ENCODE measurements around the gene CHKB. TPM values are rescaled to one million over a fixed set of nuclear protein-coding genes. Genes with fewer than 3 reads are reported as not detected.
A peak's percentile ranks its signal among the peaks of the same experiment; 100 is the strongest.

CHKB gene
- total RNA-seq, 1 donor from 2014 or later = 94.6 TPM

DNA sequence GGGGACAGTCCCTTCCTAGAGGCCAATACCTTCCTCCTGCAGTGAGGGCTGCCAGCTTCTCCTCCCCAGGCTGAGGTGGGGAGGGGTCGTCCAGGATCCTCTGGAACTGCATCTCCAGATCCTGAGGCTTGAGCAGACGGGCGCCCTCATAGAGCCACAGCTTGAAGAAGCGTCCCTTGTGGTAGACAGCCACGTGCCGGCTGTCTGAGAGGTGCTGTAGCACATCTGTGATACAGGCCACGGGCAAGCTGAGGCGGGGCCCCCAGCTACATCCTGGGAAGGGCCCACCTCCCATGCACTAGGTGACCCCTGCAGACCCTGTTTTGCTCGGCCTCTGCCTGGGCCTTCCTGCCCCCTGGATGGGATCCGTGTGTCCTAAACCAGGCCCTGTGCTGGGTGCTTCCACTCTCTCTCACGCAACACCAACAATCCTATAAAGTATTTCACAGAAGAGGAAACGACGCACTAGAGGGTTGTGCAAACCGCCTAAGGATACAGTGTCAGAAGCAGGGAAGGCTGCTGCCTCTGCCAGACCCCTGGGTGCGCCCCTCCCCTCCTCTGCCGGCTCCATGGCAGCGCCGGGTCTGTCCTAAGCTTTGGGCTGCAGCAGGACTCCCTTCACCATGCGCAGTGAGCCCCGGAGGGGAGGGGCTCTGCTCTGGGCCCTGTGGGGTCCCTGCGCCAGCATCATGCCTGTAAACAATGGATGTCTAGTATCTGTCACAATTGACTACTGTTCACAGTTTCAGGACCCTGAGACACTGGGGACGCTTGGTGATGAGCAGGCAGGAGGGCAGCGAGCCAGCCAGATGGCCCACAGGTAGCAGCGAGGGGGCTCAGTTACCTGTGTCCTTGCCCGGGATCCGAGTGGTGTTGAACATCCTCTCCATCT is 8.9 kb downstream of the CHKB start:
- Mint-ChIP-seq H3K4me3 (ENCODE audit: unreplicated experiment) (no peak overlapping the region), H3K9me3 (ENCODE audit: unreplicated experiment) (no peaks in the 10 kb centered on the region), H3K27ac (ENCODE audit: unreplicated experiment) (no peak overlapping the region), H3K36me3 (ENCODE audit: low read depth, unreplicated experiment) (peaks cover 29% of the 10 kb centered on the region), H3K4me1 (ENCODE audit: unreplicated experiment) (no peaks in the 10 kb centered on the region), H3K27me3 (ENCODE audit: unreplicated experiment) (peaks cover 12% of the 10 kb centered on the region)
- DNase-seq (ENCODE audit: low spot score) = no peak
- TF ChIP-seq, protein P1, sequence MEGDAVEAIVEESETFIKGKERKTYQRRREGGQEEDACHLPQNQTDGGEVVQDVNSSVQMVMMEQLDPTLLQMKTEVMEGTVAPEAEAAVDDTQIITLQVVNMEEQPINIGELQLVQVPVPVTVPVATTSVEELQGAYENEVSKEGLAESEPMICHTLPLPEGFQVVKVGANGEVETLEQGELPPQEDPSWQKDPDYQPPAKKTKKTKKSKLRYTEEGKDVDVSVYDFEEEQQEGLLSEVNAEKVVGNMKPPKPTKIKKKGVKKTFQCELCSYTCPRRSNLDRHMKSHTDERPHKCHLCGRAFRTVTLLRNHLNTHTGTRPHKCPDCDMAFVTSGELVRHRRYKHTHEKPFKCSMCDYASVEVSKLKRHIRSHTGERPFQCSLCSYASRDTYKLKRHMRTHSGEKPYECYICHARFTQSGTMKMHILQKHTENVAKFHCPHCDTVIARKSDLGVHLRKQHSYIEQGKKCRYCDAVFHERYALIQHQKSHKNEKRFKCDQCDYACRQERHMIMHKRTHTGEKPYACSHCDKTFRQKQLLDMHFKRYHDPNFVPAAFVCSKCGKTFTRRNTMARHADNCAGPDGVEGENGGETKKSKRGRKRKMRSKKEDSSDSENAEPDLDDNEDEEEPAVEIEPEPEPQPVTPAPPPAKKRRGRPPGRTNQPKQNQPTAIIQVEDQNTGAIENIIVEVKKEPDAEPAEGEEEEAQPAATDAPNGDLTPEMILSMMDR (IDR thresholded peaks at IDR 0.05; ENCODE audit: unreplicated experiment) = no peak

DNA sequence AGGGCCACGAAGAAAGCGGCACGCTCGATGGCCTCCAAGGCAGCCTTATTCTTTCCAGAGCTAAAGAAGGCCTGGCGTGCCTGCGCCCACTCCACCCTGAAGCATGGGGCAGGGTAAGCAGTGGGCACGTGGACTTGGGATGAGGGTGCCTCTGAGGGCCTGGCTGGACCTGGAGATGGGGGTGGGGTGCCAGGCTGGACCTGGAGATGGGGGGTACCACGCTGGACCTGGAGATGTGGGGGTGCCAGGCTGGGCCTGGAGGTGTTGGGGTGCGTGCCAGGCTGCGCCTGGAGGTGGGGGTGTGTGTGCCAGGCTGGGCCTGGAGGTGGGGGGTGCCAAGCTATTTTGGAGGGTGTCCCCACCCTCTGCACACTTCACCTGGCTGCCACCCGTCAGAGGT is 9.7 kb downstream of the CHKB start:
- Mint-ChIP-seq H3K4me1 (ENCODE audit: unreplicated experiment) (no peaks in the 10 kb centered on the region), H3K27me3 (ENCODE audit: unreplicated experiment) (peaks cover 14% of the 10 kb centered on the region), H3K4me3 (ENCODE audit: unreplicated experiment) (no peak overlapping the region), H3K36me3 (ENCODE audit: low read depth, unreplicated experiment) (peaks cover 29% of the 10 kb centered on the region), H3K9me3 (ENCODE audit: unreplicated experiment) (no peaks in the 10 kb centered on the region), H3K27ac (ENCODE audit: unreplicated experiment) (no peak overlapping the region)
- no peak for DNase-seq (ENCODE audit: low spot score)
- TF ChIP-seq, protein P1 (IDR thresholded peaks at IDR 0.05; ENCODE audit: unreplicated experiment) = no peak

DNA sequence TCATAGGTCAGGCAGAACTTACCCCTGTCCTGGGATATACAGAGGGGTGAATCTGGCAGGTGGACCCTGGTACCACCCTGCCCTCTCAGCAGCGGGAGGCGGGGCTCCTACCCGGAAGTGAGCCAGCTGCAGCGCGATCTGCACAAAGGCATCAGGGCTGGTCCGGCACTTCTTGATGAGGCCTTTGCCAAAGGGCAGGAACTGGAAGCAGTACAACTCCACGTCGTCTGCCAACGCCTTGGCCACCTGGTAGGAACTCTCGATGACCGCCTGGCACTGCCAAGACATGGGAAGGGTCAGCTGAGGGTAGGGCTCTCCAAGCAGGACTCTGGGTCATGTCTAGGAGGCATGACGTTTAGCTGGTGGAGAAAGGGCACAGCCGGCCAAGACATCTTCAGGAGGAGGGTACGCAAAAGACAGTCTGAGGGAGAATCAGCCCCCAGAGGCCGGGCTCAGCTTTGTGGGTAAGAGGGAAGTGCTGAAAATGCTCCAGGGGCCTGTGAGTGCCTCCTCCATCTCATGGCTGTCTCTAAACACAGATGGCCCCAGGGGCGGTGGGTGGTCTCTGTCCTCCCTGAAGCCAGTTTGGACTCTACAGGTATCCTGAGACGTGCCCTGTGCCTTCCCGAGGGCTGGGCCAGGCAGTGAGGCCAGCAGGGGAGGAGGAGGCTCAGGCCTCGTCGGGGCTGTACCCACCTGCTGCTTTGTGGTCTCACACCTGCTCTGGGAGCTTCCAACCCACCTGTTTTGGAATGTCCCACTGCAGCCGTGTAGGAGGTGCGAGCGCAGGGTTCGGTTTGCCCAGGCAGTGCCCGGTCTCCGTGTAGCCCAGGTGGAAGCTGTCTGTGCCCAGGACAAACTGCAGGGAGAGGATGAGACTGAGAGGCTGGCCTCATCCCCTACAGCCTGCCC is 11.1 kb downstream of the CHKB start:
- peaks cover 32% of the 10 kb centered on the region for H3K36me3 Mint-ChIP-seq (ENCODE audit: low read depth, unreplicated experiment)
- TF ChIP-seq, protein P1 (IDR thresholded peaks at IDR 0.05; ENCODE audit: unreplicated experiment) = no peak
- no peaks in the 10 kb centered on the region for H3K4me1 Mint-ChIP-seq (ENCODE audit: unreplicated experiment)
- peaks cover 16% of the 10 kb centered on the region for H3K27me3 Mint-ChIP-seq (ENCODE audit: unreplicated experiment)
- no peak overlapping the region for H3K4me3 Mint-ChIP-seq (ENCODE audit: unreplicated experiment)
- no peaks in the 10 kb centered on the region for H3K9me3 Mint-ChIP-seq (ENCODE audit: unreplicated experiment)
- no peak for DNase-seq (ENCODE audit: low spot score)
- no peak overlapping the region for H3K27ac Mint-ChIP-seq (ENCODE audit: unreplicated experiment)

DNA sequence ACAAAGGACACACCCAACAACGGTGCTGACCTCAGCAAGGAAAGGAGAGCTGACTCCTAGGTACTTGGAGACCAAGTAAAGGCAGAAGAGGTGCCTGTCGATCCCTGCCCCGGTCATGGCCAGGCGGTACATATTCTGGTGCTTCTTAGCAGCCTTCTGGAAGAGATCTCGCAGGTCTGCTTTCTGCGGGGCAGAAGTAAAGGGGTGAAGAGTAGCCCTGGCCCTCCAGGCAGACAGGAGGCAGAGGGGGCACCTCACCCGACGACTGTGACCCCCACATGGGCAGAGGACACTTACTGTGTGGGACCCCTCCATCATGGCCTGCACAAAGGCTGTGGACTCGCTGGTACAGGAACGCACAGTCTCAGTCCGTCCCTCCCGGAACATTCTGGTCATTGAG is 11.8 kb downstream of the CHKB start:
- Mint-ChIP-seq H3K9me3 (ENCODE audit: unreplicated experiment) (no peaks in the 10 kb centered on the region), H3K36me3 (ENCODE audit: low read depth, unreplicated experiment) (peaks cover 32% of the 10 kb centered on the region), H3K27me3 (ENCODE audit: unreplicated experiment) (peaks cover 17% of the 10 kb centered on the region), H3K27ac (ENCODE audit: unreplicated experiment) (no peak overlapping the region), H3K4me3 (ENCODE audit: unreplicated experiment) (peak overlapping the region; percentile 51), H3K4me1 (ENCODE audit: unreplicated experiment) (no peaks in the 10 kb centered on the region)
- TF ChIP-seq, protein P1 (IDR thresholded peaks at IDR 0.05; ENCODE audit: unreplicated experiment) = no peak
- DNase-seq (ENCODE audit: low spot score) = no peak

All from endothelial cell (in vitro differentiated cells).